H1 (cell line): Measurements from ENCODE around the gene FADS2. TPM values are rescaled to one million over a fixed set of nuclear protein-coding genes. Genes with fewer than 3 reads are reported as not detected.

Source experiments
- BCL11A ChIP-seq, 2 experiments: IDR thresholded peaks; one replicate each; pipeline ENCODE4 v1.6.1; 2011; ENCODE audit warnings: low read depth in 2 of 2, low read length in 2 of 2, mild to moderate bottlenecking in 2 of 2
- CTCF ChIP-seq, 3 experiments: IDR thresholded peaks; 1 replicate in 2 of 3; 2 replicates in 1 of 3; pipeline versions ENCODE4 v1.5.1 to v1.6.1; 2011; ENCODE audit warnings: low read length in 3 of 3, mild to moderate bottlenecking in 3 of 3, inconsistent platforms in 2 of 3, low read depth in 1 of 3, moderate library complexity in 1 of 3; ENCODE audit not compliant: insufficient read depth in 1 of 3; ENCODE audit errors: control extremely low read depth in 1 of 3
- GABPA ChIP-seq: IDR thresholded peaks from 2 replicates; pipeline ENCODE4 v1.6.1; 2011; ENCODE audit warnings: mild to moderate bottlenecking, low read length, moderate library complexity, borderline replicate concordance; ENCODE audit not compliant: insufficient read depth
- KDM4A ChIP-seq: IDR thresholded peaks from one replicate; pipeline ENCODE4 v1.7.1; 2012; ENCODE audit warnings: low read depth, mild to moderate bottlenecking, moderate library complexity, low read length, inconsistent platforms; ENCODE audit not compliant: severe bottlenecking
- RAD21 ChIP-seq, 2 experiments: IDR thresholded peaks in 1 of 2; conservative IDR thresholded peaks in 1 of 2; 2 replicates each; pipeline ENCODE4 v1.6.1; 2011; ENCODE audit warnings: low read depth in 2 of 2, low read length in 2 of 2, improper control_type of control experiment in 1 of 2, inconsistent platforms in 1 of 2, mild to moderate bottlenecking in 1 of 2, moderate library complexity in 1 of 2
- RFX5 ChIP-seq: IDR thresholded peaks from 2 replicates; pipeline ENCODE4 v1.6.1; 2011; ENCODE audit warnings: low read depth, low read length, improper control_type of control experiment, borderline replicate concordance
- SP1 ChIP-seq: IDR thresholded peaks from 2 replicates; pipeline ENCODE4 v1.6.1; 2011; ENCODE audit warnings: low read depth, low read length
- TBP ChIP-seq: IDR thresholded peaks from 2 replicates; pipeline ENCODE4 v1.6.1; 2011; ENCODE audit warnings: low read depth, low read length, improper control_type of control experiment
- polyA plus RNA-seq, 7 experiments: library from polyadenylated mRNA; depleted of rRNA in 3 of 7; stranded (reverse) in 5 of 7; unstranded in 2 of 7; fragments of >200 nt in 5 of 7; fragments of 200-250 nt in 2 of 7; gene quantifications; 1 replicate in 5 of 7; 2 replicates in 1 of 7; 4 replicates in 1 of 7; pipeline versions ENCODE4 v1.2.1 to v1.2.3, GENCODE V29; 2011 to 2013; ENCODE audit warnings: missing spikeins in 2 of 7, mixed read lengths in 2 of 7
- total RNA-seq: library from RNA; stranded (reverse); fragmentation: NEBNext Ultra II Directional; extraction: Animal tissue kit (Norgen Biotek cat#: 25700); gene quantifications from 2 replicates; pipeline ENCODE4 v1.2.1, GENCODE V29; 2021

Gene FADS2
- total and polyA plus RNA-seq, 2 of the 8 experiments (the other 6 are each of a cell fraction or from before 2014, with no cell fraction given), result 499 to 701 TPM

DNA sequence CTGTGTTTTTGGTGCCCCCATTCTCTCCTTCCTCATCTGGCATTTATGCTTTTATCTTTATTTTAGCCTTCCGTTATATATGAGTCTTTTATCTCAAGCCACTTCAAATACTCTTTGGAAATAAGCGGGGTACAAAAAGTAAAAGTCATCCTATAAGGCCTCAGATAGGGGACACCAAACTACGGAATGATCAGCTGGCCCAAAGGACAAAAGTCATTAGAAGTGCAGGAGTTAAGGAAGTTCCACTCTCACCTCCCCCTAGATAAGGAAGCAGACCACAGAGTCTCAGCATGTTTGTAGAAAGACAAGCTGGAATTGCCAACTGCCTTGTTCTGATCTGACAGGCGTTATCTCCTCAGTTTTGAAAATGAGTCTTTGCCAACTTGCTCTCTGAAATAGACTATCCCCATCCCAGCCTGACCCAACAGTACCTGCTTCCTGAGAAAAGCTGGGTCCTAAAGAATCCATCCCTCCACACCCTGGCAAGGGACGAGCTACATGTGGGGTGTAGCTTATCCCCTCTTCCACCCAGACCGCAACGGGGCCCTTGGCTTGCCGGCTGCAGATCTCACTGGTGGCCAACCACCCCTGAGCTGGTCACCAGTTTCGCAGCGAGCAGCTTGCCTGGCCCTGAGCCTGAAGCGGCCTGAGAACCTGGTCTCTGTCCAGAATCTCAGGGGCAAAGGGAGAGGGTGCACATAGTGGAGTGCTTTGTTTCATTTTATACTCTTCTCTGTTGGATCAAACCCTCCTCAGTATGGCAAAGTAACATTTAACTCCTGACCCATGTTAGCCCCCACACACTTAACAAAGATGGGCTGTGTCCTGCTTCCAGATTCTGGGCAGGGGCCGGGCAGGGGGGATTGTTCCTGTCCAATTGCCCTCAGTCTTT is 13.8 kb downstream of the FADS2 start (continued):
- TF ChIP-seq BCL11A (IDR thresholded peaks at IDR 0.05; ENCODE audit: low read depth in 2 of 2, low read length in 2 of 2) (no peak), TBP (no peak), KDM4A (no peak), GABPA (no peak), RAD21 (IDR thresholded peaks at IDR 0.05 in 1 of 2, conservative IDR thresholded peaks at IDR 0.05 in 1 of 2; ENCODE audit: low read depth in 2 of 2, low read length in 2 of 2) (no peak), CTCF (IDR thresholded peaks at IDR 0.05; ENCODE audit: control extremely low read depth in 1 of 3, insufficient read depth in 1 of 3, low read depth in 1 of 3, low read length in 3 of 3) (no peak), RFX5 (no peak), SP1 (no peak)
